Endodermal cell (in vitro differentiated cells): ENCODE measurements around the gene TTLL11. TPM values are rescaled to one million over a fixed set of nuclear protein-coding genes. Genes with fewer than 3 reads are reported as not detected.

Experiments used
- DNase-seq: peaks from one replicate; pipeline ENCODE4 v3.0.0-alpha.2; 2017
- H3K27ac ChIP-seq: 2 replicates; pipeline ENCODE4 v1.5.1; 2013; ENCODE audit warnings: mild to moderate bottlenecking, low read depth, low read length, moderate library complexity
- H3K27me3 ChIP-seq: 2 replicates; pipeline ENCODE4 v1.6.1; 2013; ENCODE audit warnings: mild to moderate bottlenecking, low read length, moderate library complexity; ENCODE audit not compliant: insufficient read depth, control insufficient read depth, poor library complexity, severe bottlenecking
- H3K36me3 ChIP-seq: 2 replicates; pipeline ENCODE4 v1.7.0; 2013; ENCODE audit warnings: mild to moderate bottlenecking, low read length, moderate library complexity; ENCODE audit not compliant: control insufficient read depth, insufficient read depth
- H3K4me1 ChIP-seq: one replicate; pipeline ENCODE4 v1.7.0; 2013; ENCODE audit warnings: low read length; ENCODE audit not compliant: control insufficient read depth, insufficient read depth
- H3K4me3 ChIP-seq: 2 replicates; pipeline ENCODE4 v1.5.1; 2013; ENCODE audit warnings: mild to moderate bottlenecking, low read length, moderate library complexity
- H3K9ac ChIP-seq: 2 replicates; pipeline ENCODE4 v1.6.1; 2013; ENCODE audit warnings: mild to moderate bottlenecking, low read length, moderate library complexity; ENCODE audit not compliant: poor library complexity, severe bottlenecking; ENCODE audit errors: extremely low read depth
- H3K9me3 ChIP-seq: 2 replicates; pipeline ENCODE4 v1.6.1; 2013; ENCODE audit warnings: mild to moderate bottlenecking, low read length, moderate library complexity; ENCODE audit not compliant: control insufficient read depth
- H3K27ac Mint-ChIP-seq: 2 replicates; pipeline ENCODE4 v1.8.0; 2020; ENCODE audit warnings: mixed read lengths
- H3K27me3 Mint-ChIP-seq: 2 replicates; pipeline ENCODE4 v1.8.0; 2021; ENCODE audit warnings: mild to moderate bottlenecking, mixed read lengths; ENCODE audit not compliant: insufficient read depth
- H3K36me3 Mint-ChIP-seq: 2 replicates; pipeline ENCODE4 v1.8.0; 2020; ENCODE audit warnings: low read depth, mixed read lengths
- H3K4me1 Mint-ChIP-seq: 2 replicates; pipeline ENCODE4 v1.8.0; 2020; ENCODE audit warnings: mixed read lengths
- H3K4me3 Mint-ChIP-seq: 2 replicates; pipeline ENCODE4 v1.8.0; 2020; ENCODE audit warnings: mild to moderate bottlenecking, moderate library complexity, mixed read lengths
- H3K9me3 Mint-ChIP-seq: 2 replicates; pipeline ENCODE4 v1.8.0; 2020; ENCODE audit warnings: mild to moderate bottlenecking, mixed read lengths
- CTCF ChIP-seq: fragments of 200-600 bp; sonication (generic); conservative IDR thresholded peaks from 2 replicates; pipeline ENCODE4 v1.5.0; 2021; ENCODE audit warnings: antibody characterized with exemption, mild to moderate bottlenecking
- WGBS, 2 experiments: methylation state at CpG; one replicate each; pipeline versions ENCODE4 v1.1.5 to v1.1.7; 2013; ENCODE audit warnings: missing lambda C conversion rate in 2 of 2, mixed read lengths in 1 of 2; ENCODE audit not compliant: insufficient coverage in 1 of 2, insufficient read length in 1 of 2; 5-methylcytosine and 5-hydroxymethylcytosine counted together
- total RNA-seq, 2 donors: library from RNA; stranded (reverse); fragmentation: NEBNext Ultra II Directional in 1 of 2; extraction: Animal tissue kit (Norgen Biotek cat#: 25700) in 1 of 2; gene quantifications; 2 replicates in 1 of 2; 3 replicates in 1 of 2; pipeline ENCODE4 v1.2.1, GENCODE V29; 2021

Gene TTLL11
- total RNA-seq, 2 donors from 2014 or later: 0.68 TPM; not detected in 1

GRCh38 chr9:121868626-121869025, 224.5 kb downstream of the TTLL11 start:
- Histone ChIP-seq H3K36me3 (no peaks in the 10 kb centered on the region), H3K9me3 (no peaks in the 10 kb centered on the region), H3K4me1 (no peaks in the 10 kb centered on the region), H3K4me3 (no peak overlapping the region), H3K27ac (no peak overlapping the region), H3K27me3 (no peaks in the 10 kb centered on the region), H3K9ac (no peak overlapping the region)
- no peaks in the 10 kb centered on the region for H3K36me3 Mint-ChIP-seq
- TF ChIP-seq CTCF: no peak
- WGBS, 2 experiments: 77 to 100% methylated on average over 1 of the region's 1 CpG
- peaks cover 11% of the 10 kb centered on the region for H3K27me3 Mint-ChIP-seq
- no peak overlapping the region for H3K4me3 Mint-ChIP-seq
- peak; percentile 10 for DNase-seq
- no peaks in the 10 kb centered on the region for H3K9me3 Mint-ChIP-seq
- no peaks in the 10 kb centered on the region for H3K4me1 Mint-ChIP-seq
- no peak overlapping the region for H3K27ac Mint-ChIP-seq

GRCh38 chr9:121866927-121867326, 226.2 kb downstream of the TTLL11 start:
- 80 to 97% methylated on average over 1 of the region's 1 CpG for WGBS, 2 experiments
- H3K4me3 ChIP-seq: no peak overlapping the region
- no peaks in the 10 kb centered on the region for H3K36me3 ChIP-seq
- peaks cover 12% of the 10 kb centered on the region for H3K27me3 Mint-ChIP-seq
- no peak overlapping the region for H3K27ac Mint-ChIP-seq
- no peak overlapping the region for H3K9ac ChIP-seq
- no peak overlapping the region for H3K4me3 Mint-ChIP-seq
- no peak overlapping the region for H3K27ac ChIP-seq
- H3K9me3 Mint-ChIP-seq: no peaks in the 10 kb centered on the region
- DNase-seq: no peak
- no peaks in the 10 kb centered on the region for H3K4me1 ChIP-seq
- H3K36me3 Mint-ChIP-seq: no peaks in the 10 kb centered on the region
- peaks cover 6% of the 10 kb centered on the region for H3K4me1 Mint-ChIP-seq
- H3K9me3 ChIP-seq: no peaks in the 10 kb centered on the region
- H3K27me3 ChIP-seq: no peaks in the 10 kb centered on the region
- TF ChIP-seq CTCF: no peak

- Histone ChIP-seq H3K36me3 (no peaks in the 10 kb centered on the region), H3K4me1 (no peaks in the 10 kb centered on the region), H3K27ac (no peak overlapping the region), H3K9me3 (no peaks in the 10 kb centered on the region), H3K9ac (no peak overlapping the region), H3K4me3 (no peak overlapping the region), H3K27me3 (no peaks in the 10 kb centered on the region)
- peaks cover 12% of the 10 kb centered on the region for H3K27me3 Mint-ChIP-seq
- H3K9me3 Mint-ChIP-seq: no peaks in the 10 kb centered on the region
- no peak overlapping the region for H3K4me3 Mint-ChIP-seq
- DNase-seq: no peak
- H3K36me3 Mint-ChIP-seq: no peaks in the 10 kb centered on the region
- TF ChIP-seq CTCF: no peak
- peaks cover 8% of the 10 kb centered on the region for H3K4me1 Mint-ChIP-seq
- no peak overlapping the region for H3K27ac Mint-ChIP-seq
- 73 to 89% methylated on average over 3 to 7 of the region's 7 CpGs for WGBS, 2 experiments
Observed at GRCh38 chr9:121865884-121866283, 227.2 kb downstream of the TTLL11 start.
